Glomerular visceral epithelial cell (primary cell): ENCODE results near the gene GAREM2.
"Not testable (repeated sequence)": the region's sequence is repeated elsewhere in the genome, so short reads cannot be mapped to it uniquely, and the experiment has no call there.

Experiments
- DNase-seq: peaks from one replicate; pipeline ENCODE4 v3.0.0-alpha.2; 2016; ENCODE audit errors: extremely low spot score

GAREM2 gene

DNA sequence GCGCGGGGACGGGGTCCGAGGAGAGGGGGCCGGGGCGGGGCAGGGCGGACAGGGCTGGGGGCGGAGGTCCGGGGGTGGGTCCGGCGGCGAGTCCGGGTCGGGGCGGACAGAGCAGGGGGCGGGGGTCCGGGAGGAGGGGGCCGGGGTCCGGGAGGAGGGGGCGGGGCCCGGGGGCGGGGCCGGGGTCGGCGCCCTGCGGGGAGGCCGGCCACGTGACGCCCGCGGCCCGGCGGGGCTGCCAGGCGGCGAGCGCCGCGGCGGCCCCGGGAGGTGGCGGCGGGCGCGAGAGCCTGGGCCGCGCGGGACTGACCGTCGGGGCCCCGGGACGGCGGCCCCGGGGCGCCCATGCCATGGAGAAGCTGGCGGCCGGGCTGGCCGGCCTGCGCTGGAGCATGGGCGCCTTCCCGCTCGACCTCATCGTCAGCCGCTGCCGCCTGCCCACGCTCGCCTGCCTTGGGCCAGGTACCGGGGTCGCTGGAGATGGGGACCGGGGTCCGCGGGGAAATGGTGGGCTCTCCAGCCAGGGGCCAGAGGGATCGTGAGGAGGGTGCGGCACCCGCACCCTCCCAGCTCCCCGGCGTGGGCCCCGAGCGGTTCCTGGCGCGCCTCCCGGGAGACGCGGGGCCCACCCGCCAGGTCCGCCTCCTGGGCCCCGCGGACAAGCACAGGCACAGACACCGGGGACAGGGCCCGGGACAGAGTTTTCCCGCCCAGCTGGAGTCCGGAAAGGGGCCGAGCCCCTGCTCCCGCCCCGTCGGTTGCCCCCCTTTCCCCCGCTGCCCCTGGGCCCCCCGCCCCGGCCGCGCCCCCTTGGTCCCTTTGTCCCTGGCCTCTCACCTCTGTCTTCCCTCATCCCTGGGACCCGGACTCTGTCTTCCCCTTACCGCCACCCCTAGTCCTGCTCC lies at the start of gene GAREM2:
TSS of gene GAREM2 (plus strand) at position 218 of the 905 bp plus-strand sequence. CDS start at position 351, 133 bp downstream.
- DNase-seq = no peak

DNA sequence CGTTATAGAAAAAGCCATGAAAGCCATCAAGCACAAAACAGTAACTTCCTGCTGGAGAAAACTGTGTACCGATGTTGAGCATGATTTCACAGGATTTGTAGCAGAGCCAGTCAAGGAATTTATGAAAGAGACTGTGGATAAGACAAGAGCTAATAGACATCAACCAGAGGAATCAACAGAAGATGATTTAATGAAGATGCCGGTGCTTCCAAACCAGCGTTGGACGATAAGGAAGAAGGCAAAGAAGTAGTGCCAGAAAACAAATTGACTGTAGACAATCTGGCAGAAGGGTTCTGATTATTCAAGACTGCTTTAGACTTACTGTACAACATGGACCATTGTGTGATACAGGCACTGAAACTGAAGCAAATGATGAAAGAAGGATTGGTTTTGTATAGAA lies 49.5 kb upstream of the GAREM2 start:
- no peak for DNase-seq

DNA sequence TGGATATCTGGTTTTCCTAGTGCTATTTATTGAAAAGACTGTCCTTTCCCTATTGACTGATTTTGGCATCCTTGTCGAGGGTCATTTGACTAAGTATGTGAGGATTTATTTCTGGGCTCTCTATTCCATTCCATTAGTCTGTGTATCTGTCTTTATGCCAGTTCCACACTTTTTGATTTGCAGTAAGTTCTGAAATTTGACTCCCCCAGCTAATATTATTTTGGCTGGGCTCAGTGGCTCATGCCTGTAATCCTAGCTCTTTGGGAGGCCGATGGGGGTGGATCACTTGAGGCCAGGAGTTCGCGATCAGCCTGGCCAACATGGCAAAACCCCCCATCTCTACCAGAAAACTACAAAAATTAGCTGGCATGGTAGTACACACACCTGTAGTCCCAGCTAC lies 46.8 kb upstream of the GAREM2 start:
- no peak for DNase-seq

DNA sequence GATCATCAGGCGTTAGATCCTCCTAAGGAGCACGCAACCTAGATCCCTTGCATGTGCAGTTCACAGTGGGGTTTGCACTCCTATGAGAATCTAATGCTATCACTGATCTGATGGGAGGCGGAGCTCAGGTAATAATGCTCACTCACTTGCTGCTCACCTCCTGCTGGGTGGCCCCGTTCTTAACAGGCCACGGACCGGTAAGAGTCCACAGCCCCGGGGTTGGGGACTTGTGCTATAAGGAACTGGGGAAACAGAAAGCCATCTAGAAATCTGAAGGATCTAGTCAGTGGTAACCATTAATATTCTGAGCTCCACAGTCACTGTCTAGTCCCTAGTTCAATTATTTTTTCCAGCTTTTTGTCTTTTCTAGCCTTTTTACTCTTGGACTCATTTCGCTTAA lies 44.7 kb upstream of the GAREM2 start:
- DNase-seq = no peak

DNA sequence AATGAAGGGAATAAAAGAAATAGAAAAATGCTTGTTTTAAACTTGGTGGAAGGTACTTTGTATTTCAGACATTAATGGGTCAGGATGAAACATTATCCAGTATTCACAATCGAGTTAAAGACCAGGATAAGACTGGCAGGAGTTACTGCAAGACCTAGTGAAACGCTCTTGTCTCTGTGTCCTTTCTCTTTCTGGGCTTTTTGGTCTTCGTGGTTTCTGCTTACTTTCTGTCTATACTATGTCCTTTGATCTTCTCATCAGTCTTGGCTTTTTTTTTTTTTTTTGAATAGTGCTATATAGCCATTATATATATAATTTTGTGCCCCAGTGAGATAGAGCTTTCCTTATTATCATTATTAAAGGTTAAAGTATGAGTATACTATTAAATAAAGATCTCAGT lies 42.1 kb upstream of the GAREM2 start:
- DNase-seq = no peak

GRCh38 chr2:26136451-26136850 lies 36.4 kb upstream of the GAREM2 start:
- no peak for DNase-seq

GRCh38 chr2:26139269-26140183 lies 33.4 kb upstream of the GAREM2 start:
- DNase-seq = no peak

- DNase-seq = no peak
Observed at GRCh38 chr2:26141145-26141769, 31.6 kb upstream of the GAREM2 start.

- no peak for DNase-seq
Observed at GRCh38 chr2:26144031-26144430, 28.9 kb upstream of the GAREM2 start.

- DNase-seq = peak; percentile 63
Observed at GRCh38 chr2:26144953-26145680, 27.8 kb upstream of the GAREM2 start.

- no peak for DNase-seq
Observed at GRCh38 chr2:26148501-26148900, 24.4 kb upstream of the GAREM2 start.

DNA sequence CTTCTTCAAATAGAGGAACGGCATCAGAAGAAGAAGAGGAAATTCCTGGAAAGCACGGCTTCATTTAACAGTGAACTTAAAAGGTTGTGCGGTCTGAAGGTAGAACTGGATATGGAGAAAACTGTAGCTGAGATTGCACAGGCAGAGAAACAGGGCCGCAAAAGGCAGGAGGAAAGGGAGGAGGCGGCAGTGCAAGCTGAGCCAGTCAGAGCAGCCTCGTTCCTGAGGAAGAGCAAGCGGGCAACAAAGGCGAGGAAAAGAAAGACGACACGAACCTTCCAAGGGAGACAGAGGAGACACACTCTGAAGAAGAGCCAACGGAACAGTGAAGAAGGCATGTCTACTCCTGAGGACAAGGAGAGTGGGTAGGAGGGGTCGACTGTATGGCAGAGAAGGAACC lies 22.6 kb upstream of the GAREM2 start:
- DNase-seq = no peak

GRCh38 chr2:26157580-26157979 lies 15.3 kb upstream of the GAREM2 start:
- DNase-seq = no peak

DNA sequence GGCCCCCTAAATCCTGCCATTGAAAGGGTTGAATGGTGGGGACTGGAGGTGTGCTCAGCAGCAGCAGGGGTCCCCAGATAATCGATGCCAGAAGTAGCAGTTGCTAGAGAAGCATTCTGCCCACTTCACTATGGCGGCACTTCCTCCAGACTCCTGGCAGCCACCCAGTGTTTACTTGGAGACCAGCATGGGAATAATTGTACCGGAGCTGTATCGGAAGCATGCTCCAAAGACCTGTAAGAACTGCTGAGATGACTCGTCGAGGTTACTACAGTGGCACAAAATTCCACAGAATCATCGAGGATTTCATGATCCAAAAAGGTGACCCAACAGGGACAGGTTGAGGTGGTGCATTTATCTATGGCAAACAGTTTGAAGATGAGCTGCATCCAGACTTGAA lies 11.0 kb upstream of the GAREM2 start:
- DNase-seq = no peak

DNA sequence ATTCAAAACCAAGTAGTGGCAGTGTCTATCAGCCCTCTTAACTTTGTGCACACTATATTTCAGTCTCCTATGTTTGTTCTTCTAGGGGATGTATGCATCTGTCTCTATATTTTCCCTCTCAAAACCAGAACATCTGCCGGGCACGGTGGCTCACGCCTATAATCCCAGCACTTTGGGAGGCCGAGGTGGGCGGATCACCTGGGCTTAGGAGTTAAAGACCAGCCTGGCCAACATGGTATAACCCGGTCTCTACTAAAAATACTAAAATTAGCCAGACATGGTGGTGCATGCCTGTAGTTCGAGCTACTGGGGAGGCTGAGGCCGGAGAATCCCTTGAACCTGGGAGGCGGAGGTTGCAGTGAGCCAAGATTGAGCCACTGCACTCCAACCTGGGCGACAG lies 9.9 kb upstream of the GAREM2 start:
- no peak for DNase-seq

DNA sequence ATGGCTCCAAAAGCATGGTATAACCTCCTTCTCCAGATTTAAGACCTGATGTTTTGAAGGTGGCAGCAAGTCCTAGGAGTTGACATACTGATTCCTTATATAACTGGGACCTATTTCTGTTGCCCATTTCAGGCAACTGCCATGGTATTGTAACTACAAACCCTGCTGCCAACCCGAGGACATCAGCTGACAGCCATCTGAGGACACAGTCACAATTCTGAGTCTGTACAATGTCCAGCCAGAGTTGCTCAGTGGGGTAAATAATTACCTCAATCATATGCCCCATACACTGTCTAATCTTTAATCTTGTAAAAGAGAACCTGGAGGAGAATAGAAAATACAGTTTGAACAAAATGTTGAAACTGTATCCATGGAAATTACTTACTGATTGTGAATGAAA lies 8.7 kb upstream of the GAREM2 start:
- no peak for DNase-seq

DNA sequence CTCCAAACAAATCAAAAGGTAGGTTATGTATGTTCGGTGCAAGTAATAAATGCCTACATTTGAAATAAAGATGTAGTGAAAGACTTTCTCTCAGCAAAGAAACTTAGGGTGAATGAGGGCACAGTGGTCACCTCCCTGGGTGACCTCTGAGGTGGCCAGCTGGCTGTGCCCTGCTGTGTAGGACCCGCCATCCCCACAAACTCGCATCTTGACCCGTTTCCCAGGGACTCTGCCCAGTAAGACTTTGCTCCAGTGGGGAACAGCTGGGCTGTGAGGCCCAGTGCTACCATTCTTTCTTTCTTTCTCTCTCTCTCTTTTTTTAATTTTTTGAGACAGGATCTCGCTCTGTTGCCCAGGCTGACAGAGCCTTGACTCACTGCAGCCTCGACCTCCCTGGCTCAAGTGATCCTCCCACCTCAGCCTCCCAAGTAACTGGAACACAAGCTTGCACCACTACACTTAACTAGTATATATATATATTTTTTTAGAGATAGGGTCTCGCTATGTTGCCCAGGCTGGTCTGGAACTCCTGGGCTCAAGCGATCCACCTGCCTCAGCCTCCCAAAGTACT lies 8.2 kb upstream of the GAREM2 start:
- no peak for DNase-seq

- DNase-seq = no peak
Observed at GRCh38 chr2:26165403-26165802, 7.5 kb upstream of the GAREM2 start.

DNA sequence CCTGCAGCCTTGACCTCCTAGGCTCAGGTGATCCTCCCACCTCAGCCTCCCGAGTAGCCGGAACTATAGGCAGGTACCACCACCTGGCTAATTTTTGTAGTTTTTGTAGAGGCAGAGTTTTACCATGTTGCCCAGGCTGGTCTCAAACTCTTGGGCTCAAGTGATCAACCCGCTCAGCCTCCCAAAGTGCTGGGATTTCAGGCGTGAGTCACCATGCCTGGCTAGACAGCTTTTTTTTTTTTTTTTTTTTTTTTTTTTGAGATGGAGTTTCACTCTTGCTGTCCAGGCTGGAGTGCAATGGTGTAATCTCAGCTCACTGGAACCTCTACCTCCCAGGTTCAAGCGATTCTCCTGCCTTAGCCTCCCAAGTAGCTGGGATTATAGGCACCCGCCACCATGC lies 6.3 kb upstream of the GAREM2 start:
- not testable (repeated sequence) for DNase-seq

GRCh38 chr2:26168785-26169184 lies 4.1 kb upstream of the GAREM2 start:
- no peak for DNase-seq

DNA sequence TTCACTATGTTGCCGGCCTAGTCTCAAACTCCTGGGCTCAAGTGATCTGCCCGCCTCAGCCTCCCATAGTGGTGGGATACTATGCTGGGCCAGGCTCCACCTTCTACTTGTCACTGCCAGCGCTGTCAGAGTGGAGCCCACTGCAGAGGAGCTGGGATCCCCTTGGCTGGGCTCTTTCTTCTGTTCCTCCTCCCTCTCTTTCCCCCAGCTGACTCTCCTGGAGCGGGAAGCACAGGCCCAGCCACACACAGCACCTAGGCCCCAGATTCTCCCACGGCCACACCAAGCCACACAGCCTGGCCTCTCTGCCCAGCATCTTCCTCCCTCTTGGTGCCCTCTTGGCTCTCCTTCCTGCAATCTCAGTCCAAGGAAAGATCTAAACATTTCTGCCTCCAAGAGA lies 3.7 kb upstream of the GAREM2 start:
- DNase-seq = no peak
